SK-N-SH (cell line): Measurements from ENCODE around the gene NUCB1.

Experiments used
- FOSL2 ChIP-seq: IDR thresholded peaks from 2 replicates; pipeline ENCODE4 v1.4.0; 2012; ENCODE audit warnings: low read depth, mild to moderate bottlenecking, moderate library complexity, borderline replicate concordance
- GATA2 ChIP-seq: sonication (generic); formaldehyde crosslinking; IDR thresholded peaks from 2 replicates; pipeline ENCODE4 v1.5.0; 2020; ENCODE audit warnings: mild to moderate bottlenecking, missing genetic modification reagents
- MAX ChIP-seq: IDR thresholded peaks from 2 replicates; pipeline ENCODE4 v1.4.0; 2012; ENCODE audit warnings: low read depth
- RAD21 ChIP-seq: IDR thresholded peaks from 2 replicates; pipeline ENCODE4 v1.6.1; 2012; ENCODE audit warnings: mild to moderate bottlenecking, low read length
- SIN3A ChIP-seq: IDR thresholded peaks from 2 replicates; pipeline ENCODE4 v1.6.1; 2012; ENCODE audit warnings: low read depth, mild to moderate bottlenecking, low read length, moderate library complexity, borderline replicate concordance
- YY1 ChIP-seq: IDR thresholded peaks from 2 replicates; pipeline ENCODE4 v1.4.0; 2012; ENCODE audit warnings: low read depth, mild to moderate bottlenecking
- TF ChIP-seq, protein P1 (sequence below): fragments of 200-600 bp; sonication (generic); IDR thresholded peaks from 2 replicates; pipeline ENCODE4 v1.6.1; 2017; ENCODE audit warnings: antibody characterized with exemption, mild to moderate bottlenecking, moderate library complexity

DNA sequence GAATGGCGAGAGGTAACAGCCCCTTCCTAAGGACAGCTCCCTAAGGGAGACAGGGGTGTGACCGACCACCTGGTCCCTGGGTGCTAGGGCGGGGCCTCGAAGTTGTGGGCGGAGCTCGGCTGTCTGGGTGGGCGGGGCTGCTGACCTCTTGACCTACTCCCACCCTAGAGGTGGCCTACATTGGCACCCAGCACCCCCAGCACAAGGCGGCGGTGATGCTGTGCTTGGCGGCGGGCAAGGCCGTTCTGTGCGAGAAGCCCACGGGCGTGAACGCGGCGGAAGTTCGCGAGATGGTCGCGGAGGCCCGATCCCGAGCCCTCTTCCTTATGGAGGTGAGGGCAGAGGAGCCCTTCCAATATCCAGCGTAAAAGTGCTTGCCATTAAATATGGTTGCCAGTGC, 35.8 kb downstream of the NUCB1 start:
- TF ChIP-seq, protein P1, sequence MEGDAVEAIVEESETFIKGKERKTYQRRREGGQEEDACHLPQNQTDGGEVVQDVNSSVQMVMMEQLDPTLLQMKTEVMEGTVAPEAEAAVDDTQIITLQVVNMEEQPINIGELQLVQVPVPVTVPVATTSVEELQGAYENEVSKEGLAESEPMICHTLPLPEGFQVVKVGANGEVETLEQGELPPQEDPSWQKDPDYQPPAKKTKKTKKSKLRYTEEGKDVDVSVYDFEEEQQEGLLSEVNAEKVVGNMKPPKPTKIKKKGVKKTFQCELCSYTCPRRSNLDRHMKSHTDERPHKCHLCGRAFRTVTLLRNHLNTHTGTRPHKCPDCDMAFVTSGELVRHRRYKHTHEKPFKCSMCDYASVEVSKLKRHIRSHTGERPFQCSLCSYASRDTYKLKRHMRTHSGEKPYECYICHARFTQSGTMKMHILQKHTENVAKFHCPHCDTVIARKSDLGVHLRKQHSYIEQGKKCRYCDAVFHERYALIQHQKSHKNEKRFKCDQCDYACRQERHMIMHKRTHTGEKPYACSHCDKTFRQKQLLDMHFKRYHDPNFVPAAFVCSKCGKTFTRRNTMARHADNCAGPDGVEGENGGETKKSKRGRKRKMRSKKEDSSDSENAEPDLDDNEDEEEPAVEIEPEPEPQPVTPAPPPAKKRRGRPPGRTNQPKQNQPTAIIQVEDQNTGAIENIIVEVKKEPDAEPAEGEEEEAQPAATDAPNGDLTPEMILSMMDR = no peak
- TF ChIP-seq YY1 (no peak), RAD21 (no peak), GATA2 (CRISPR knock-in tag) (no peak), MAX (no peak), SIN3A (no peak), FOSL2 (no peak)
